A549 (cell line): ENCODE data around the gene SAGE1.

Experiments
- PHF8 ChIP-seq: fragments of 200-600 bp; sonication (generic); IDR thresholded peaks from 2 replicates; pipeline ENCODE4 v1.6.1; 2016; ENCODE audit warnings: low read depth, mild to moderate bottlenecking, antibody characterized with exemption, moderate library complexity, borderline replicate concordance
- TF ChIP-seq, protein P1 (sequence below): fragments of 450-650 bp; IDR thresholded peaks from 2 replicates; pipeline ENCODE4 v1.6.1; 2014; ENCODE audit warnings: antibody characterized with exemption
- TF ChIP-seq, protein P2 (sequence below): fragments of >200 bp; sonication (Bioruptor Twin); formaldehyde crosslinking; IDR thresholded peaks from 3 replicates; pipeline ENCODE4 v1.5.1; 2016

DNA sequence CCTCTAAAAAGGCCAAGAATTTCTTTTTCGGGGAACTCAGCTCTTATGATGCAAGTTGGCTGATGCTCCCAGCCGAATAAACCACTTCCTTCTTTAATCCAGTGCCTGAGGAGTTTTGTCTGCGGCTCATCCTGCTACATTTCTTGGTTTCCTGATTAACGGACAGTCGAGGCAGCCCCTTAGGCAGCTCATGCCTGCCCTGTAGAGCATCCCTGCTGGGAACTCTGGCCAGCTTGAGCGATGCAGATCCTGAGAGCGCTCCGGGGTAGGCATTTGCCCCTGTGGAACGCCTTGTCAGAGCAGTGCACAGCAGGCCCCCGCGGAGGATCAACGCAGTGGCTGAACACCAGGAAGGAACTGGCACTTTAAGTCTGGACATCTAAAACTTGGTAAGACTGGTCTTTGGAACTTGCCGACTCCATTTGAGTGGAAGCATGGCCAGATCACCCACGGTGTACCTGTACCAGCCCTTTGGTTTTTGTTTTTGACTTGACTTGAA, 3.4 kb upstream of the SAGE1 start:
- TF ChIP-seq, protein P1, sequence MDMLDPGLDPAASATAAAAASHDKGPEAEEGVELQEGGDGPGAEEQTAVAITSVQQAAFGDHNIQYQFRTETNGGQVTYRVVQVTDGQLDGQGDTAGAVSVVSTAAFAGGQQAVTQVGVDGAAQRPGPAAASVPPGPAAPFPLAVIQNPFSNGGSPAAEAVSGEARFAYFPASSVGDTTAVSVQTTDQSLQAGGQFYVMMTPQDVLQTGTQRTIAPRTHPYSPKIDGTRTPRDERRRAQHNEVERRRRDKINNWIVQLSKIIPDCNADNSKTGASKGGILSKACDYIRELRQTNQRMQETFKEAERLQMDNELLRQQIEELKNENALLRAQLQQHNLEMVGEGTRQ: no peak
- no peak for TF ChIP-seq PHF8
- TF ChIP-seq, protein P2, sequence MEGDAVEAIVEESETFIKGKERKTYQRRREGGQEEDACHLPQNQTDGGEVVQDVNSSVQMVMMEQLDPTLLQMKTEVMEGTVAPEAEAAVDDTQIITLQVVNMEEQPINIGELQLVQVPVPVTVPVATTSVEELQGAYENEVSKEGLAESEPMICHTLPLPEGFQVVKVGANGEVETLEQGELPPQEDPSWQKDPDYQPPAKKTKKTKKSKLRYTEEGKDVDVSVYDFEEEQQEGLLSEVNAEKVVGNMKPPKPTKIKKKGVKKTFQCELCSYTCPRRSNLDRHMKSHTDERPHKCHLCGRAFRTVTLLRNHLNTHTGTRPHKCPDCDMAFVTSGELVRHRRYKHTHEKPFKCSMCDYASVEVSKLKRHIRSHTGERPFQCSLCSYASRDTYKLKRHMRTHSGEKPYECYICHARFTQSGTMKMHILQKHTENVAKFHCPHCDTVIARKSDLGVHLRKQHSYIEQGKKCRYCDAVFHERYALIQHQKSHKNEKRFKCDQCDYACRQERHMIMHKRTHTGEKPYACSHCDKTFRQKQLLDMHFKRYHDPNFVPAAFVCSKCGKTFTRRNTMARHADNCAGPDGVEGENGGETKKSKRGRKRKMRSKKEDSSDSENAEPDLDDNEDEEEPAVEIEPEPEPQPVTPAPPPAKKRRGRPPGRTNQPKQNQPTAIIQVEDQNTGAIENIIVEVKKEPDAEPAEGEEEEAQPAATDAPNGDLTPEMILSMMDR: no peak
